ENCODE results near the gene OST4.

OST4 gene

DNA sequence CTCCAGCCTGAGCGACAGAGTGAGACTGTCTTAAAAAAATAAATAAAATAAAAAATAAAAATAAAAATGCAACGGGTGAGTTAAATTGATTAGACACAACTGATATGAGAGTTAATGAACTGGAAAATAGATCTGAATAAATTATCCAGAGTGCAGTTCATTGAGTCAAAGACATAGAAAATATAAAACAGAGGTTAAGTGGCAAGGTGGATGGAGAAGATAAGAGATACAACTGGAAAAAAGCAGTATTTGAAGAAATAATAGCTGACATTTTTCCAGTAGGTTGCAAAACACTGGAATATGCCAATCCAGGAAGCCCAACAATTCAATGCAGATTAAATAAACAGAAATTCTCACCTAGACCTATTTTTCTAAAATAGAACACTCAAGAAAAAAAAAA, 36.8 kb upstream of the OST4 start:
- no peak overlapping the region for H3K4me3 ChIP-seq (replicated peaks; ENCODE audit: low read depth, low read length)
- TF ChIP-seq, protein P1, sequence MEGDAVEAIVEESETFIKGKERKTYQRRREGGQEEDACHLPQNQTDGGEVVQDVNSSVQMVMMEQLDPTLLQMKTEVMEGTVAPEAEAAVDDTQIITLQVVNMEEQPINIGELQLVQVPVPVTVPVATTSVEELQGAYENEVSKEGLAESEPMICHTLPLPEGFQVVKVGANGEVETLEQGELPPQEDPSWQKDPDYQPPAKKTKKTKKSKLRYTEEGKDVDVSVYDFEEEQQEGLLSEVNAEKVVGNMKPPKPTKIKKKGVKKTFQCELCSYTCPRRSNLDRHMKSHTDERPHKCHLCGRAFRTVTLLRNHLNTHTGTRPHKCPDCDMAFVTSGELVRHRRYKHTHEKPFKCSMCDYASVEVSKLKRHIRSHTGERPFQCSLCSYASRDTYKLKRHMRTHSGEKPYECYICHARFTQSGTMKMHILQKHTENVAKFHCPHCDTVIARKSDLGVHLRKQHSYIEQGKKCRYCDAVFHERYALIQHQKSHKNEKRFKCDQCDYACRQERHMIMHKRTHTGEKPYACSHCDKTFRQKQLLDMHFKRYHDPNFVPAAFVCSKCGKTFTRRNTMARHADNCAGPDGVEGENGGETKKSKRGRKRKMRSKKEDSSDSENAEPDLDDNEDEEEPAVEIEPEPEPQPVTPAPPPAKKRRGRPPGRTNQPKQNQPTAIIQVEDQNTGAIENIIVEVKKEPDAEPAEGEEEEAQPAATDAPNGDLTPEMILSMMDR (IDR thresholded peaks at IDR 0.05; ENCODE audit: low read length, missing control alignments): no peak
- DNase-seq (ENCODE audit: low read depth): no peak

DNA sequence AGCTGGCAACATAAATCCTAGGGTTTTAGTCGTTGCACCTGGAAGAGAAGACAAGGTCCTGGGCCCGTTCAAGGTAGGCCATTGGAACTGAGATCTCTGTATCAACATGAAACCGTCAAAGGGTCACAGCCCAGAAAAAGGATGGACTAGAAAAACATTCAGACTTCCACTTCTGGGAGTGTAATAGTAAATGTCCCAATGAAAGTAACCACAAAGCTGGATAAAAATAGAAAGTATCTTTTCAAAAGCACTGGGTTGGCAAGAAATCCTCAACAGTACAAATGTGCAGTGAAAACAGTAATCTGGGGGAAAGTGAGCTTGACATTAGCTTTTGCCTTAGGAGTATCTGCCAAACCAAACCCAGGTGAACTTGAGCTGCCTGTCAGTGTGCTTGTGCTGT, 34.5 kb upstream of the OST4 start:
- H3K4me3 ChIP-seq (replicated peaks; ENCODE audit: low read depth, low read length): no peak overlapping the region
- DNase-seq (ENCODE audit: low read depth): no peak
- TF ChIP-seq, protein P1 (IDR thresholded peaks at IDR 0.05; ENCODE audit: low read length, missing control alignments): no peak

DNA sequence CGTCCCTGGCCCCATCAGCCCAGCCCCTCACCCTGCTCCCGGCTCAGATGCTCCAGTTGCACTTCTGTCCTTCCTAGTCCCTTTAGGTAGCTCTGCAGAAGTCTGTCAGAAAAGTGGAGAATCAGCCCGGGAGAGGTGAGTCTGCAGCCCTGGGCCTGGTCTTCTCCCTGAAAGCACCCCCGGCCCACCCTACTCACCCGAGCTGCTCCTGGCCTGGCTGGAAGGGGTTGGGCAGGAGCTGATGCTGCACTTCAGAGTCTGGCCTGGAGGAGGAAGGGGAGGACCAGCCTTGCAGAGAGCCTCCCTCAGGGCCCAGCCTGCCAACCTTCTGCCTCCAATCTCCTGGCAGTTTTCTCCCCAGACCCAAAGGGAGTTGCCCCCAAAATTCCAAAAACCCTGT, 30.9 kb upstream of the OST4 start:
- TF ChIP-seq, protein P1 (IDR thresholded peaks at IDR 0.05; ENCODE audit: low read length, missing control alignments): no peak
- DNase-seq (ENCODE audit: low read depth): no peak
- no peak overlapping the region for H3K4me3 ChIP-seq (replicated peaks; ENCODE audit: low read depth, low read length)

DNA sequence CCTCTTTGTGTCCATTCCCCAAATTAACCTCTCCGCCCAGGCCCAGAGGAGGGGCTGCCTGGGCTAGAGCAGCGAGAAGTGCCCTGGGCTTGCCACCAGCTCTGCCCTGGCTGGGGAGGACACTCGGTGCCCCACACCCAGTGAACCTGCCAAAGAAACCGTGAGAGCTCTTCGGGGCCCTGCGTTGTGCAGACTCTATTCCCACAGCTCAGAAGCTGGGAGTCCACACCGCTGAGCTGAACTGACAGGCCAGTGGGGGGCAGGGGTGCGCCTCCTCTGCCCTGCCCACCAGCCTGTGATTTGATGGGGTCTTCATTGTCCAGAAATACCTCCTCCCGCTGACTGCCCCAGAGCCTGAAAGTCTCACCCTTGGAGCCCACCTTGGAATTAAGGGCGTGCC, 28.6 kb upstream of the OST4 start:
- no peak overlapping the region for H3K4me3 ChIP-seq (replicated peaks; ENCODE audit: low read depth, low read length)
- TF ChIP-seq, protein P1 (IDR thresholded peaks at IDR 0.05; ENCODE audit: low read length, missing control alignments): no peak
- no peak for DNase-seq (ENCODE audit: low read depth)

DNA sequence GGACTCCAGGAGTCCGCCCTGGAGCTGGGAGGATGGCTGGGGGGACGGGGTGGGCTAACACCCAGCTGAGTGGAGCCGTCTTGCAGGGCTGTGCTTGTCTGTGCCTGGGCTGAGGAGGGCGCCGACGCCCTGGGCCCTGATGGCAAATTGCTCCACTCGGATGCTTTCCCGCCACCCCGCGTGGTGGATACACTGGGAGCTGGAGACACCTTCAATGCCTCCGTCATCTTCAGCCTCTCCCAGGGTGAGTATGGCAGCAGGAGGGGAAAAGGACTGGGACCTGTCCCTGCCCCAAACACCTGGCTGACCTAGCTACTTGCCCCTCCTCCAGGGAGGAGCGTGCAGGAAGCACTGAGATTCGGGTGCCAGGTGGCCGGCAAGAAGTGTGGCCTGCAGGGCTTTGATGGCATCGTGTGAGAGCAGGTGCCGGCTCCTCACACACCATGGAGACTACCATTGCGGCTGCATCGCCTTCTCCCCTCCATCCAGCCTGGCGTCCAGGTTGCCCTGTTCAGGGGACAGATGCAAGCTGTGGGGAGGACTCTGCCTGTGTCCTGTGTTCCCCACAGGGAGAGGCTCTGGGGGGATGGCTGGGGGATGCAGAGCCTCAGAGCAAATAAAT, 28.0 kb upstream of the OST4 start:
- TF ChIP-seq, protein P1 (IDR thresholded peaks at IDR 0.05; ENCODE audit: low read length, missing control alignments): no peak
- DNase-seq (ENCODE audit: low read depth): no peak
- H3K4me3 ChIP-seq (replicated peaks; ENCODE audit: low read depth, low read length): no peak overlapping the region

DNA sequence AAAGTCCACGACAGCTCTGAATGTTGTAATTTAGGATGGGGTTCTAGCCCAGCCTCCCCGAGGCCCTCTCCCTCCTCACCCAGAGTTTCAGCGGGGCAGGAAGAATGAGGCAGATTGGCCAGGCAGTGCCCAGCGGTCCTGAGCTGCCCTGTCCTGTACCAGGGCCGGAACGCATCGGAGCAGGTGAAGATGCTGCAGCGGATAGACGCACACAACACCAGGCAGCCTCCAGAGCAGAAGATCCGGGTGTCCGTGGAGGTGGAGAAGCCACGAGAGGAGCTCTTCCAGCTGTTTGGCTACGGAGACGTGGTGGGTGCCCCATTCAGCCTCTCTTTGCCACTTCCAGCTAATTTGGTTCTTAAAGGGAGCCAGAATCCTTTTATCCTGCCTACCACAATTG, 25.9 kb upstream of the OST4 start:
- H3K4me3 ChIP-seq (replicated peaks; ENCODE audit: low read depth, low read length): no peak overlapping the region
- TF ChIP-seq, protein P1 (IDR thresholded peaks at IDR 0.05; ENCODE audit: low read length, missing control alignments): no peak
- DNase-seq (ENCODE audit: low read depth): no peak

DNA sequence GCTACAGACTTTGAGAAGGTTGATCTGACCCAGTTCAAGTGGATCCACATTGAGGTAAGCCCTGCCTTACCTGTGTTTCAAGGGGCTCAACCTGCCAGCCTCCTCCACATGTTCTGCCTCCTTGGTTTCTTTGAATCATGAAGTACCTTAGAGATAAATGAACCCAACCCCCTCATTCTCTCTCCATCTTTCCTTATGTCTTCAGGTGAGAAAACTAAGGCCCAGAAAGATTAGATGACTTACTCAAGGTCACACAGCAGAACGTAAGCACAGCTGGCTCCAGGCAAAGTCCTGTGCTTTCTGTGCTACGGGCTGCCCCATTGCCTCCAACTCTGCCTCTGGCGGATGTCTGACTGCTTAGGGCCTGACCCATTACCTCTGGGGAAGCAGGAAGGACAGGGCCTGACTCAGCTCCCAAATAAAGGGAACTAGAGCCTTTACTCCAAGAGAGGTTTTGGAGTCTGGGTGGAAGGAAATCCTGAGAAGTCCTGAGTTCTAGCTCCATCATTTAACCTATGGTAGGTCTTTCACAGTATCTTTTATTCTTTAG, 25.4 kb upstream of the OST4 start:
- no peak overlapping the region for H3K4me3 ChIP-seq (replicated peaks; ENCODE audit: low read depth, low read length)
- no peak for DNase-seq (ENCODE audit: low read depth)
- TF ChIP-seq, protein P1 (IDR thresholded peaks at IDR 0.05; ENCODE audit: low read length, missing control alignments): no peak
